H1 (cell line): ENCODE measurements around the gene MYH16. TPM values are rescaled to one million over a fixed set of nuclear protein-coding genes. Genes with fewer than 3 reads are reported as not detected.

Source experiments
- polyA plus RNA-seq, 7 experiments: library from polyadenylated mRNA; depleted of rRNA in 3 of 7; stranded (reverse) in 5 of 7; unstranded in 2 of 7; fragments of >200 nt in 5 of 7; fragments of 200-250 nt in 2 of 7; gene quantifications; 1 replicate in 5 of 7; 2 replicates in 1 of 7; 4 replicates in 1 of 7; pipeline versions ENCODE4 v1.2.1 to v1.2.3, GENCODE V29; 2011 to 2013; ENCODE audit warnings: missing spikeins in 2 of 7, mixed read lengths in 2 of 7
- total RNA-seq: library from RNA; stranded (reverse); fragmentation: NEBNext Ultra II Directional; extraction: Animal tissue kit (Norgen Biotek cat#: 25700); gene quantifications from 2 replicates; pipeline ENCODE4 v1.2.1, GENCODE V29; 2021

The MYH16 gene
- total and polyA plus RNA-seq, 2 of the 8 experiments (the other 6 are each of a cell fraction or from before 2014, with no cell fraction given), result not detected

Other genes with a start within 250 kb of the MYH16 start
- 23.5 and 24.5 TPM in 2 replicates for gene SMURF1, start 128.7 kb upstream of the MYH16 start, total RNA-seq
- gene SMURF1, start 128.7 kb upstream of the MYH16 start, polyA plus RNA-seq (2011; rRNA removed), result 9.6 and 11.0 TPM in 2 replicates
- not detected in 2 replicates for gene KPNA7, start 64.7 kb upstream of the MYH16 start, total RNA-seq
- gene KPNA7, start 64.7 kb upstream of the MYH16 start, polyA plus RNA-seq (2011; rRNA removed), result not detected in 2 replicates
- 147 and 155 TPM in 2 replicates for gene ARPC1A, start 53.1 kb downstream of the MYH16 start, total RNA-seq
- 123 and 140 TPM in 2 replicates for gene ARPC1A, start 53.1 kb downstream of the MYH16 start, polyA plus RNA-seq (2011; rRNA removed)
- gene ARPC1B, start 101.9 kb downstream of the MYH16 start, total RNA-seq, result 61.8 and 64.5 TPM in 2 replicates
- 115 and 165 TPM in 2 replicates for gene ARPC1B, start 101.9 kb downstream of the MYH16 start, polyA plus RNA-seq (2011; rRNA removed)
- 169 and 174 TPM in 2 replicates for gene PDAP1, start 135.8 kb downstream of the MYH16 start, total RNA-seq
- 26.6 and 37.1 TPM in 2 replicates for gene PDAP1, start 135.8 kb downstream of the MYH16 start, polyA plus RNA-seq (2011; rRNA removed)
- gene BUD31, start 136.1 kb downstream of the MYH16 start, total RNA-seq, result 114 and 121 TPM in 2 replicates
- 46.7 and 72.0 TPM in 2 replicates for gene BUD31, start 136.1 kb downstream of the MYH16 start, polyA plus RNA-seq (2011; rRNA removed)
- 7.5 and 8.5 TPM in 2 replicates for gene PTCD1, start 166.0 kb downstream of the MYH16 start, total RNA-seq
- gene PTCD1, start 166.0 kb downstream of the MYH16 start, polyA plus RNA-seq (2011; rRNA removed), result 7.6 and 9.6 TPM in 2 replicates
- 74.8 and 77.5 TPM in 2 replicates for gene CPSF4, start 166.1 kb downstream of the MYH16 start, total RNA-seq
- gene CPSF4, start 166.1 kb downstream of the MYH16 start, polyA plus RNA-seq (2011; rRNA removed), result 103 and 156 TPM in 2 replicates
- 506 and 539 TPM in 2 replicates for gene ATP5MF, start 193.3 kb downstream of the MYH16 start, total RNA-seq
- gene ATP5MF, start 193.3 kb downstream of the MYH16 start, polyA plus RNA-seq (2011; rRNA removed), result 2,240 and 4,362 TPM in 2 replicates
- gene ZNF789, start 200.1 kb downstream of the MYH16 start, total RNA-seq, result 9.9 and 11.4 TPM in 2 replicates
- gene ZNF789, start 200.1 kb downstream of the MYH16 start, polyA plus RNA-seq (2011; rRNA removed), result 9.4 and 12.5 TPM in 2 replicates
- gene ZNF394, start 227.4 kb downstream of the MYH16 start, total RNA-seq, result 19.3 and 24.0 TPM in 2 replicates
- gene ZNF394, start 227.4 kb downstream of the MYH16 start, polyA plus RNA-seq (2011; rRNA removed), result 6.6 and 7.6 TPM in 2 replicates
- 12.9 and 13.5 TPM in 2 replicates for gene ZKSCAN5, start 231.8 kb downstream of the MYH16 start, total RNA-seq
- gene ZKSCAN5, start 231.8 kb downstream of the MYH16 start, polyA plus RNA-seq (2011; rRNA removed), result 4.3 and 5.3 TPM in 2 replicates